Pancreas (tissue), 10 donors: ENCODE results near the gene AFF3. TPM values are rescaled to one million over a fixed set of nuclear protein-coding genes. Genes with fewer than 3 reads are reported as not detected.

Experiments used
- ATAC-seq, 4 donors: fragments of 200-7000 bp; cut with Tn5 transposase; one replicate each; pipeline versions ENCODE4 v1.8.0 to v1.9.1; 2020; ENCODE audit warnings: mild to moderate bottlenecking in 4 of 4, moderate library complexity in 4 of 4
- DNase-seq, 6 donors: peaks; one replicate each; pipeline ENCODE4 v3.0.0-alpha.2; 2020
- FAIRE-seq: peaks from 2 replicates; lab custom pipeline; 2012; peaks lifted over from hg19 to GRCh38; lab: Jason Lieb, UNC
- H3K27ac ChIP-seq, 4 donors: fragments of 200-600 bp; sonication (generic); 1 replicate in 3 of 4; 2 replicates in 1 of 4; pipeline versions ENCODE4 v1.5.0 to v1.8.0; 2020
- H3K27me3 ChIP-seq, 4 donors: fragments of 200-600 bp; one replicate each; pipeline ENCODE4 v1.8.0; 2021
- H3K36me3 ChIP-seq, 3 donors: fragments of 200-600 bp; sonication (generic) in 1 of 3; one replicate each; pipeline versions ENCODE4 v1.5.0 to v1.8.0; 2020 to 2021
- H3K4me1 ChIP-seq, 3 donors: fragments of 200-600 bp; one replicate each; pipeline ENCODE4 v1.8.0; 2021
- H3K4me3 ChIP-seq, 4 donors: fragments of 200-600 bp; sonication (generic) in 2 of 4; one replicate each; pipeline versions ENCODE4 v1.5.0 to v1.8.0; 2020 to 2021
- H3K9me3 ChIP-seq, 4 donors: fragments of 200-600 bp; one replicate each; pipeline ENCODE4 v1.8.0; 2021
- WGBS, 2 donors: extraction: QIAGEN DNeasy Blood & Tissue Kit; methylation state at CpG; one replicate each; pipeline ENCODE4 v1.1.7; 2013; 5-methylcytosine and 5-hydroxymethylcytosine counted together
- intact Hi-C, 3 donors: fragments of 100-400 bp; cut with DNase I; formaldehyde crosslinking; loops; one replicate each; pipeline versions ENCODE4 v1.11.1 to v1.14.2; 2022
- polyA plus RNA-seq, 2 donors: library from polyadenylated mRNA; stranded (reverse); fragments of 200-250 nt; gene quantifications; one replicate each; pipeline ENCODE4 v1.2.3, GENCODE V29; 2013
- total RNA-seq, 6 donors: library from RNA; stranded (reverse); fragmentation: NEBNext Ultra II Directional in 4 of 6; extraction: Animal tissue kit (Norgen Biotek cat#: 25700) in 4 of 6; gene quantifications; one replicate each; pipeline versions ENCODE4 v1.2.1 to v1.2.4, GENCODE V29; 2021 to 2023
- TF ChIP-seq, protein P1 (sequence below), 4 donors: fragments of 200-600 bp; sonication (generic) in 3 of 4; IDR thresholded peaks; one replicate each; pipeline versions ENCODE4 v1.5.0 to v1.8.0; 2021; ENCODE audit warnings: antibody characterized with exemption in 4 of 4
- donor health status: healthy with polysubstance abuse.
- donor health status: DM: no; HTN: no; CAD: no; lungs with moderate emphysema.
- donor health status: DM: no; HTN: no; CAD: no.
- donor health status: control.
- donor health status: control.
- donor health status: Bipolar disorder and iron deficiency.
- donor health status: DM: yes; HTN: yes; CAD: no.
- donor health status: DM: no; HTN: no; CAD: no.
- donor health status: DM: no; HTN: no; CAD: no.
- donor health status: DM: yes; HTN: yes; CAD: no.

AFF3 gene
- total and polyA plus RNA-seq, 8 donors = 0.19 to 1.1 (median 0.54) TPM

DNA sequence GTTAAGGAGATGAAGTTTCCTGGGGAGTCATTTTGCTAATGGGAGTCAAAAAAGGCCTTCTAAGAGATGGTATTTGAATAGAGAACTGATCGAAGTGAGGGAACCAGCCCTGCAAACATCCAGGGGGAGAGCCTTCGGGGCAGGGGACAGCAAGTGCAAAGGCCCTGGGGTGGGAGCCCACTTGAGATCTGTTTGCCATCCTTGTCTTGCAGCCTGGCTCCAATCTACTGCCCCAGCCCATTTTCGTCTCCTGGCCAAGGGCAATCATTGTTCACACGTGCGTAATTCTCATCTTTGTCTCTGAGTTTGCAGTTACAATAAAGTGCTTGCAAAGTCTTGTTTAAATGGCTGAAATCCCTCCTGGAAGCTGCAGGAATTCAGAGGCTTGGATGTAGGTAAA lies 43.1 kb upstream of the AFF3 start:
- WGBS, 2 donors = 56 to 67% methylated on average over 5 of the region's 5 CpGs
- ATAC-seq (no peak), FAIRE-seq (no peak), DNase-seq (no peak)
- TF ChIP-seq, protein P1, sequence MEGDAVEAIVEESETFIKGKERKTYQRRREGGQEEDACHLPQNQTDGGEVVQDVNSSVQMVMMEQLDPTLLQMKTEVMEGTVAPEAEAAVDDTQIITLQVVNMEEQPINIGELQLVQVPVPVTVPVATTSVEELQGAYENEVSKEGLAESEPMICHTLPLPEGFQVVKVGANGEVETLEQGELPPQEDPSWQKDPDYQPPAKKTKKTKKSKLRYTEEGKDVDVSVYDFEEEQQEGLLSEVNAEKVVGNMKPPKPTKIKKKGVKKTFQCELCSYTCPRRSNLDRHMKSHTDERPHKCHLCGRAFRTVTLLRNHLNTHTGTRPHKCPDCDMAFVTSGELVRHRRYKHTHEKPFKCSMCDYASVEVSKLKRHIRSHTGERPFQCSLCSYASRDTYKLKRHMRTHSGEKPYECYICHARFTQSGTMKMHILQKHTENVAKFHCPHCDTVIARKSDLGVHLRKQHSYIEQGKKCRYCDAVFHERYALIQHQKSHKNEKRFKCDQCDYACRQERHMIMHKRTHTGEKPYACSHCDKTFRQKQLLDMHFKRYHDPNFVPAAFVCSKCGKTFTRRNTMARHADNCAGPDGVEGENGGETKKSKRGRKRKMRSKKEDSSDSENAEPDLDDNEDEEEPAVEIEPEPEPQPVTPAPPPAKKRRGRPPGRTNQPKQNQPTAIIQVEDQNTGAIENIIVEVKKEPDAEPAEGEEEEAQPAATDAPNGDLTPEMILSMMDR (IDR thresholded peaks at IDR 0.05) = no peak
- no peaks in the 10 kb centered on the region for H3K36me3 ChIP-seq
- H3K27me3 ChIP-seq = no peaks in the 10 kb centered on the region
- H3K9me3 ChIP-seq = no peaks in the 10 kb centered on the region
- H3K4me3 ChIP-seq = no peak overlapping the region
- no peak overlapping the region for H3K27ac ChIP-seq
- H3K4me1 ChIP-seq = no peaks in the 10 kb centered on the region
- intact Hi-C loops = no loop called here

DNA sequence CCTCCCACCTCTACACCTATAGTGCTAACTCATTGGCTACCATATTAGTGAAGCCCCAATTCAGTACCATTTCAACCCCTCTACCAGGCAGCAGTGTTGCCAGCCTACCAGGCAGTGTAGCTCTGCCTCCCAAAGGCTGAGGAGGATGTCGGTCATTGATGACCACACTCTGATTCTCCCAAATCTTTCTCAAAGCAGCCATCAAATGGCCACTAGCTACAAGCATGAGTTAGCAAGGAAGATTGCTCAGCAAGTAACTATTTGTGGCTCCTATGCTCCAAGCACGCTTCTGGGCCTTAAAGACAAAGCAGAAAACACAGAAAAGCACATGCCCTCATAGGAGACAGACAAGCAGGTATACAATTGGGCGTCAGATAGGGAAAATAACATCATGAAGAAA lies 42.7 kb upstream of the AFF3 start:
- DNase-seq (no peak), FAIRE-seq (no peak), ATAC-seq (no peak)
- no peak overlapping the region for H3K27ac ChIP-seq
- H3K9me3 ChIP-seq = no peaks in the 10 kb centered on the region
- no peaks in the 10 kb centered on the region for H3K36me3 ChIP-seq
- 67 to 81% methylated on average over 3 of the region's 3 CpGs for WGBS, 2 donors
- no peak overlapping the region for H3K4me3 ChIP-seq
- TF ChIP-seq, protein P1 (IDR thresholded peaks at IDR 0.05) = no peak
- intact Hi-C loops = no loop called here
- no peaks in the 10 kb centered on the region for H3K4me1 ChIP-seq
- H3K27me3 ChIP-seq = no peaks in the 10 kb centered on the region

DNA sequence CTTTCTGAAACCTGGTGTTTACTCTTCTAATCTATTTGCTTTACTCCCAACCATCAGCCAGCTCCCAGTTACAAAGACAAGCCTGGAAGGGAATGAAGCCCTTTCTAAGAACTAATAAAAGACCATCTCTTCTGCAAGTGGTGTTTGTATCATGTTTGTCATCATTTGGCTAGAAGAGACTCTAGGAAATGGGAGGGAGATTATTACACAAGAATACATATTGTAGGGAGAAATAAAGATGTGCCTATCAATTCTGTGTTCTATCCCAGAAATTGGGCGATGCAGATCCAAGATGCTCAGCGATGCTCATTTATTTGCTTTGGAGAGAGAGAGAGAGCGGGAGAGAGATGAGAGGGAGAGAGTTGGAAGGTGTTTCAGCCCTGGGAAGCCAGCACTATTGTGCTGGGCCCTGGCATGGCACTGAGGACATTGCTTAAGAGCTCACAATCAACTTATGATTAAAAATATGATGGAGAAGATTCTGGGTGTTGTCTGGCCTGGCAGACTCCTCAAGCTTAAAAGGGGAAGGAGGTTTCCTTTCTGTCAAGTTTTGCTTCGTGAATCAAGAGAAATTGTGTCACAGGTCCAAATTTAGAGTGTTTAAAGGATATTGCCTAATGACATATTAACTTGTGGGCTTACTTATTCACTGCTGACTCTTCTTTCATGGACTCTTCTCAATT lies 41.8 kb upstream of the AFF3 start:
- DNase-seq = no peak
- H3K4me3 ChIP-seq = no peak overlapping the region
- TF ChIP-seq, protein P1 (IDR thresholded peaks at IDR 0.05) = no peak
- H3K9me3 ChIP-seq = no peaks in the 10 kb centered on the region
- no peaks in the 10 kb centered on the region for H3K4me1 ChIP-seq
- FAIRE-seq = no peak
- no peaks in the 10 kb centered on the region for H3K36me3 ChIP-seq
- peak in 1 of 4 donors; percentile 46 for ATAC-seq
- no peaks in the 10 kb centered on the region for H3K27me3 ChIP-seq
- intact Hi-C loops = no loop called here
- 61 to 70% methylated on average over 4 of the region's 4 CpGs for WGBS, 2 donors
- H3K27ac ChIP-seq = no peak overlapping the region

DNA sequence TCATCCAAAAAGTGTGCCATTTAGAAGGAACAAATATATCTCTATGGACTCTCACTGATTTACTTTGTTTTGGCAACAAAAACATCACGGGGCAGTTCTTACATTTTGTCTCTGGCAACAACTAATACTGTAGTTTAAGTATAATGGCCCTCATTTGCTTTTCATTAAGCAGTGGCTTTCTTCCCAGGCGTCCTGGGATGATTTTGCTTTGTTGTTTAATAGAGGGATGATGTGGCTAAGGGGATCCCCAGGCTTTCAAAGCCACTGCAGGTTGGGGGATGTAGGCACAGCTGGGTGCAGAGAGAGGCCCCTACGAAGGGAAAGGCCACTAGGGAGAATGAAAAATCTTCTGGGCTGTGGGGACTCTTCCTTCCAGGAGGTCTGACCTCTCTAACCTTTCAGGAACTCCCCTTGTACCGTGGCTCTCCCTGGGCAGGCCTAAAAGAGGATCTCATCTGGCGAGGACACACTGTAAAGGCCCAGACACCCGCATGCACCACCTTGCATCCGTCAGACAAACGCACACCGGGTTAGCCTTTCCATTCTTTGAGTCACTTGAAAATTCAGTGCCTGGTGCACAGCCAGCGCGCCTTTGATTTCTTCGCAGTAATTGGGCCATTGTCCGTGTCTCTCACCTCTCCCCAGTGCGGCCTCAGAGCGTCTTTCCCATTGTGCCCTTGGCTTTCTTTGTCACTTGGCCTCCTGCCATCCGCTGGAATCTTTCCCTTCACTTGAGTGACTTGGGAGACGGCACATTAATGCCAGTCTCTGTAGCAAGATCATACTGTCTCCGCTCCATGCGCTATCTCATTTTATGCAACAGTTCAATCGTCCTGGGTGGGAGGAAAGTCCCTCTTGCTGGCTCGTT lies 40.3 kb upstream of the AFF3 start:
- intact Hi-C loops = no loop called here
- H3K27me3 ChIP-seq = no peaks in the 10 kb centered on the region
- FAIRE-seq (no peak), DNase-seq (peak in 1 of 6 donors; percentile 25), ATAC-seq (no peak)
- no peak overlapping the region for H3K4me3 ChIP-seq
- H3K9me3 ChIP-seq = no peaks in the 10 kb centered on the region
- no peak overlapping the region for H3K27ac ChIP-seq
- 58% methylated on average over 21 of the region's 21 CpGs for WGBS, 2 donors
- H3K4me1 ChIP-seq = no peaks in the 10 kb centered on the region
- TF ChIP-seq, protein P1 (IDR thresholded peaks at IDR 0.05) = no peak
- H3K36me3 ChIP-seq = no peaks in the 10 kb centered on the region
